Measurements from ENCODE around the gene MTUS2. TPM values are rescaled to one million over a fixed set of nuclear protein-coding genes. Genes with fewer than 3 reads are reported as not detected.

Gene MTUS2
- total RNA-seq, 6 donors from 2014 or later = 0.11 to 1.6 (median 0.20) TPM; not detected in 1

GRCh38 chr13:29551214-29551613, 731.1 kb downstream of the MTUS2 start:
- no peak for ATAC-seq (ENCODE audit: low FRiP score in 2 of 2)
- Histone ChIP-seq H3K4me1 (no peaks in the 10 kb centered on the region), H3K9me3 (no peaks in the 10 kb centered on the region), H3K27ac (no peak overlapping the region), H3K36me3 (peaks cover 0 to 7% (median 1%) of the 10 kb centered on the region in 4 donors), H3K27me3 (no peaks in the 10 kb centered on the region), H3K4me3 (no peak overlapping the region)
- 91 to 93% methylated on average over 5 to 6 of the region's 6 CpGs for WGBS, 2 donors
- TF ChIP-seq POLR2A (IDR thresholded peaks at IDR 0.05) (no peak), EP300 (IDR thresholded peaks at IDR 0.05) (no peak), CTCF (IDR thresholded peaks at IDR 0.05) (no peak), POLR2AphosphoS5 (IDR thresholded peaks at IDR 0.05) (no peak)
- DNase-seq = no peak

Small RNA genes lying within 50 kb of the gene (small RNA-seq; reads per million reads assigned to genes)
- gene AL359741.1 = 0 reads per million in 4 donors

Other genes with a start within 250 kb of the MTUS2 start
- 10 to 100 TPM; 11.5 to 59.8 (median 51.4) TPM for gene POMP, start 161.2 kb upstream of the MTUS2 start, total RNA-seq
- gene SLC46A3, start 101.4 kb upstream of the MTUS2 start, total RNA-seq = 10 to 100 TPM in 5 of 6 donors, 1 to 10 TPM in 1; 5.8 to 25.0 (median 14.6) TPM